Mucosa of gallbladder (tissue), 1 donor: ENCODE measurements around the gene PPHLN1. TPM values are rescaled to one million over a fixed set of nuclear protein-coding genes. Genes with fewer than 3 reads are reported as not detected.

Experiments
- DNase-seq: peaks from one replicate; pipeline ENCODE4 v3.0.0-alpha.2; 2020; ENCODE audit warnings: low spot score
- total RNA-seq: library from RNA; stranded (reverse); gene quantifications from one replicate; pipeline ENCODE4 v1.2.1, GENCODE V29; 2021
- donor health status: DM: no; HTN: no; CAD: no.

The PPHLN1 gene
- total RNA-seq, 1 donor from 2014 or later, result 40.1 TPM

DNA sequence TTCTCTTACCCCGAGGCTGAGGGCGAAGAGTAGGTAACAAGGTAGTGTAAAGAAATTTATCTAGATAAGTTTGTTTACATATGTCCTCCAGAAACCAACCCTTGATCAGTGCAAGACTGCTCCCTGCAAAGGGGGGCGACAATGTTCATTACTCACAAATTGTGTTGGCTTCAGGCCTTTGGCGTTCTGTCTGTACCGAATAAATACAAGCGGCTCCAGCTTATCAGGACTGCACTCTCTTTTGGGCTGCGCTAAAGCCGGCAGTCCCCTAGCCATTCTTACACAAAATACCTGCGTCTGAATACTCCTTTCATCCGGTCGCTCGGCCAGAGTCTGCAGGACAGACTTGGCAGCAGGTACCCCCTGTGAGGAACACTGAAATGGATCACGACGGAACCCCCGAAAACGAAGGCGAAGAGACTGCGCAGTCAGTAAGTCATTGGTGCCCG is 116.4 kb downstream of the PPHLN1 start:
- DNase-seq, result no peak

DNA sequence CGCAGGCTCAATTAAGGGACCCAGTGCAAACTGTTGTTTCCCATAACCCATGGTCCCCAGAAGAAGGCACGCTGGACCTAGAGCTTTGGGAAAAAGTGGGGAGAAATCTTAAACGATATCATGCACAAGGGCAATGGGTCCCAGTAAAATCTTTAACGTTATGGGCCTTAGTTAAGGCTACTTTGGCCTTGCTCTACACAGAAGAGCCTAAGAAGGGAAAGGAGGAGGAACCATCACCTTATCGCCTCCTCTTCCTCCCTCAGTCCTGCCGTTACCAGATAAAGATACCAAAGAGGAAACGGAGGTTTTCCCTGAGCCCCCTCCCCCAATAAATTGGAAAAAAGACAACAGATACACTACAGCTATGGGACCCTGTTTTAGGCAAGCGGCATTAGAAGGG is 116.9 kb downstream of the PPHLN1 start:
- no peak for DNase-seq

DNA sequence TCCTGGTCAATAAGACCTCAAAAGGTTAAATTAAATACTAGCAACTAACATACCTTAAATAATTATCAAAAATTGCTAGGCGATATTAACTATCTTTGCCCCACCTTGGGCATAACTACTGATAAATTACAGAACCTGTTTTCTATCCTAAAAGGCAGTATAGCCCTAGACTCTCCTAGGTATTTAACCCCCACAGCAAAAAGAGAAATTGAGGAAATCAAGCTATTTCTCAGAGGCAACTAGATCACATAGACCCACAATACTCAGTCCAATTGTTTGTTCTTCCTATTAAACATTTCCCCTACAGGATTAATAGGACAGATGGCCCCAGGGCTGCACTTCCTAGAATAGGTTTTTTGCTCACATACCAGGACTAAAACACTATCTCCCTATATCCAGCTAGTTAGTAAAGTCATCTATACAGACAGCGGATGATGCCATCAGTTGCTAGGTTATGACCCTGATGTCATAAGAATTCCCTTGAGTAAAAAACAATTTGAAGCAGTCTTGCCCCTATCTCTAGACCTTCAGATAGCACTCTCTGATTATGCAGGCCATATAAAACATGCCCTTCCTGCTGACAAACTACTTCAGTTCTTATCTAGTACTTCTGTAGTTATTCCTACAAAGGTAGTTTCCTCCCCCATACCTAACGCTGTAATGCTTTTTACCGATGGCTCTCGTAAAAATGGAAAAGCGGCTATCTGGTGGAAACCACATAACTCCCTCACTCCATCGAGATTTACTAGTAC is 118.4 kb downstream of the PPHLN1 start:
- no peak for DNase-seq

DNA sequence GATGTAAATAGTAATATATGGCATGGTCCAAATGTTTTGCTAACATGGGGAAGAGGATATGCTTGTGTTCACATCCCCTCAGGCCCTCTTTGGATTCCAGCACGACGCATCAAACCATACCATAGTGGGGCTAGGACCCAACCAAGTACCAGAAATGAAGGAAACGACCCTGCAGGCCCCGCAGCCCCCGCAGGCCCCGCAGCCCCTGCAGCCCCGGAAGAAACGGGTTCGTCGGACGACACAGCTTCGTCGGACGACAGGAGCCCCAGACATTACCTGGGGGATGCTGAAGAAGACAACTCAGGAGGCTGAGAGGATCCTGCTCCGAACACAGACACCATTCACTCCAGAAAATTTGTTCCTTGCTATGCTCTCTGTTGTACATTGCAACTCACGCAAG is 119.9 kb downstream of the PPHLN1 start:
- no peak for DNase-seq

DNA sequence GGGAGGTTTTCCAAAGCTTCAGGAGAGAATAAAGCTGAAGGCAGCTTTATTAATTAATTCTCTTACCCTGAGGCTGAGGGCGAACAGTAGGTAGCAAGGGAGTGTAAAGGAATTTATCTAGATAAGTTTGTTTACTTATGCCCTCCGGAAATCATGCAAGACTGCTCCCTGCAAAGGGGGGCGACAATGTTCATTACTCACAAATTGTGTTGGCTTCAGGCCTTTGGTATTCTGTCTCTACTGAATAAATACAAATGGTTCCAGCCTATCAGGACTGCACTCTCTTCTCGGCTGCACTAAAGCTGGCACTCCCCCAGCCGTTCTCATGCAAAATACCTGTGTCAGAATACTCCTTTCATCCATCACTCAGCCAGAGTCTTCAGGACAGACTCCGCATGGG is 120.8 kb downstream of the PPHLN1 start:
- DNase-seq, result no peak

DNA sequence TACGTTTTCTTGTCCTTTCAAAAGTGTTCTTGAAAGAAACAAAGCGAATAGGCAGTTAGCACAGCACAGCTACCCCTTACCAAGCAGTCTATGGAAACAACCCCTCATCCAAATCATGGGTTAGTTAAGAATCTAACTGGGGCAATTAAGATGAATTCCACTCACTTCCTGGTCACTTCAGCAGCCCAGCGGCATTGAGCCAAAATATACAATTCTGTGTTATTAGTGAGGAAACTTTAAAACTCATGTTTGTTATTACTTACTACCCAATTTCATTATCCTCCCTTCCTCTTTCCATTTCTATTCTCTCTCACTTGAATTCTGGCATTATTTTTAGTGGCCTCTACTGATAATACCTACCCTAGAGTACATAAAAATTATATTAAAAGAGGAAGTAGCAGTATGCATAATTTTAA is 121.4 kb downstream of the PPHLN1 start:
- no peak for DNase-seq

DNA sequence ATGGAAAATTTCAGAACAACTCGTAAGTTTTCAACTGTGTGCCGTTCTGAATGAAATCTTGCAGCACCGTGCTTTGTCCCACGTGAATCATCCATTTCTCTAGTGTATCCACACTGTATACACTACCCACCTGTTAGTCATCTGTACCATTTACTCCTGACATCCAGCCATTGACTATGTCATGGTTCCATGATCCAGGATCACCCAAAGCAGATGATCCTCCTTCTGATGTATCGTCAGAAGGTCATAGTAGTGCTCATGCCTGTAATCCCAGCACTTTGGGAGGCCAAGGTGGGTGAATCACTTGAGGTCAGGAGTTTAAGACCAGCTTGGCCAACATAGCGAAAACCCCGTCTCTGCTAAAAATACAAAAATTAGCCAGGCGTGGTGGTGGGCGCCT is 122.9 kb downstream of the PPHLN1 start:
- DNase-seq, result no peak

DNA sequence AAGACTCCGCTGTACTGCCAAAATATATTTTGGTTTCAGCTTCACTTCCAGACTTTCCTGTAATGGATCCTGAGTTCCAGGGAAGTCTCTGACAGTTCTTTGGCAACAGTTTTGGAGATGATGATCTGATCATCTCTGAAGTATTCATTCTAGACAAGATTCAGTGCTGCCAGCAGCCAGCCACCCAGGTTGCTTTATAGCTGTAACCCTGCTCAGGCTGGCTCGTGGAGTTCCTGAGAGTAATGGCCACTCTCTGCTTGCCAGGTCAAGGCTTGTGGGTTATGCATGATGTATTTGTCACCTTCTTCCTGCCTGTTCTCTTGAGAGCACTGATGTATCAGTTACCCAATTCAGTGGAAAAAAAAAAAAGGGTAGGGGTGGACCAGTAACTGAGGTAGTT is 124.3 kb downstream of the PPHLN1 start:
- DNase-seq, result no peak

DNA sequence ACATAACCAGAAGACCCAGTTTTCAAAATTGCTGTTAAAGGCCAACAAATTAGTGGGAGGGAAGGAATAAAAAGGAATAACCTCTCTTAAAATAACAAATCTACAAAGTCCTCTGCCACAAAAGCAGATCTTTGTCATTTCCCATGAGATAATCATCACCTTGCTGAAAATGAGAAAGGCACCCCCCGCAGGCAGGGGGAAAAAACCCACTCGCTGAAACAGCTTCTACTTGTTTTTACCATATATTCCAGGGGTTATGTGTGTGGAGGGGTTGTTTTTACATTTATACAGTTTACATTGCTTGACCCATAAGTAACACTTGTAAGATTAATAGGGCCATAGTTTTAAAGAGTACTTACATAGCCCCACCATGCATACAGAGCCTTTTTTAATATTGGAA is 132.6 kb downstream of the PPHLN1 start:
- DNase-seq, result no peak

DNA sequence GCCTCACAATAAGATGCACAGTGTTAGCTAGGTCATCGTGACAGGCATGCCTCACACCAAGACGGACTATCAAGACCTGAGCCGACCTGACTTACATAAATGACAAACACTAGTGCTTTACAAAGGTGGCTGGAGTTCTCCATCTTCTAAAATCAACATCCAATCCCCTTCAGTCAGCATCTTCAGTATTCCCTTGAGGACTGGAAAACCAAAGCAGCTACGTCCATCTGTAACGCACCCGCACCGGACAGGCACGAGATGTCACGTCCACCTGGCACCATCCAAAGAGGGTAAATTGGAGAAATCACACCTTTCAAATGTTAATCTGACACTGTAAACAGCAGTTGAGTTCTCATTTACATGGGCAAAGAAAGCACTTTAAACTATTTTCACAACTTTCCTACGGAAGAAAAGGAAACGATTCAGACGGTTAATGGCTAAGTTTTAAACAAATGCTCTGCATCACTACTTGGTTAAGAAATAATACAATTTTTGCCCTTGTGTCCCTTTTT is 133.4 kb downstream of the PPHLN1 start:
- no peak for DNase-seq

DNA sequence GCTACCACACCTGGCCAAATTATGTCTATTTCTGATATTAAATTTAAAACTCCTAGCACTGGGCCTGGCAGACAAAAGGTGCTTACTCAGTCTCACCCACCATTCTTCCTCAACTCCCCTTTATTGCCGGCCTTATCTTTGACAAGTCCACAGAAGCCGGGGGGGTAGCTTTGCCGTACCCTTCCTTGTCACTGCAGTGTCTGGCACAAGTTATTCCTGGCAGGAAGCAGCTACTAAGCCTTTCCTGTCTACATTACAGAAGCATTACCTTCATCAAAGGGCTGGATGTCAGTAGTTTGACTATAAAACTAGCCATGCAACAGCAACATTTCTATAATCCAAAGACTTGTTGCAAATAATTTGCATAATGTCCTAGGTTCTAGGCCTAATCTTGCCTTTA is 136.5 kb downstream of the PPHLN1 start:
- no peak for DNase-seq

DNA sequence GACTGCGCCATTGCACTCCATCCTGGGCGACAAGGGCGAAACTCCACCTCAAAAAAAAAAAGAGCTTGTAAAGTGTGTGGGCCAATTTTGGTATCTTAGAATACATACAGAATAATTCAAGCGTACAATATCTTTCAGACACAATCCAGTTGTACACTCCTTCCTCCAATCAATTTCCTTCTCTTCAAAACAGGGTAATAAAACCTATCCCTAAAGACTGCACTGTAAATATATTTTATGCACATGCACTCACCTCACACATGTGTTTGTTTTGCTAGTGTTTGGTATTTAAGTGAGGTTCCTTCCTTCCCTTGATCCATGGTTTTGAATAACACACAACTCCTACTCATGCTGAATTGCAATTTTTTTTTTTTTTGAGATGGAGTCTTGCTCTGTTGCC is 137.7 kb downstream of the PPHLN1 start:
- no peak for DNase-seq

DNA sequence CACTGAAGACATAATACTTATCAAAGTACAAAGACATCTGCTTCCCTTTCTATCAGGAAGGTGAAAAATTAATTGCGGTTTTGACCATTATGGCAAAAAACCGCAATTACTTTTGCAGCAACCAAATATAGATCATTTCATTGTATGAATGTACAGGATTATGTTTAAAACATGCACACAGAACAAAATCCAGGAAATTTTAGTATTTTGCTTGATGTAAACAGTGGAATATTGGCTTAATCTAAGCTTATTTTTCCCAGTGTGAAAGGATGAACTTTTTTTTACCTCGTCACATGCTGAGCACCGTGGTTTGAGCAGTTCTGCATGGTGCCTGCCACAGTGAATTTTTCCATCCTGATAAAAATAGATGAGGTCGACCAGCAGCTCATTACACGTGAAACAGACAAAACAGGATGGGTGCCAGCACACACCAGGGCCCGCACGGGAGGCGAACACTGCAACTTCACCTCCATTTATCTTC is 142.4 kb downstream of the PPHLN1 start:
- DNase-seq, result peak; percentile 25

DNA sequence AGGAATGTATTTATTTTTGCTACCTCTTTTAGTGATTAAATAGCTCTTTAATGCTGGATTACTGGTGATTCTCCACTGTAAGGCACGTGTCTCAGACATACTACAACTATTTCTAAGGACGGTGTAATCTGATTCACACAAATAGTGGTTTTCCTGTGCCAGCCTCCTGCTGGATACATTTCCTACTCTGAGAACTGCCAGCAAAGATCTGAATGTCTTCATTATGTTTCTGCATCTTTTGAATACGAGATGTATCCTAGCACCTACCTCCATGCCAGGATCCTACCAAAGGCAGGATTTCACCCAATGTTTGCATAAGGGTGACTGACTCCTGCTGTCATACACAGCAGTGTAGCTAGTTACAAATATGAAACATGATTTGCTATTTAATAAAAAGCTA is 143.0 kb downstream of the PPHLN1 start:
- no peak for DNase-seq

DNA sequence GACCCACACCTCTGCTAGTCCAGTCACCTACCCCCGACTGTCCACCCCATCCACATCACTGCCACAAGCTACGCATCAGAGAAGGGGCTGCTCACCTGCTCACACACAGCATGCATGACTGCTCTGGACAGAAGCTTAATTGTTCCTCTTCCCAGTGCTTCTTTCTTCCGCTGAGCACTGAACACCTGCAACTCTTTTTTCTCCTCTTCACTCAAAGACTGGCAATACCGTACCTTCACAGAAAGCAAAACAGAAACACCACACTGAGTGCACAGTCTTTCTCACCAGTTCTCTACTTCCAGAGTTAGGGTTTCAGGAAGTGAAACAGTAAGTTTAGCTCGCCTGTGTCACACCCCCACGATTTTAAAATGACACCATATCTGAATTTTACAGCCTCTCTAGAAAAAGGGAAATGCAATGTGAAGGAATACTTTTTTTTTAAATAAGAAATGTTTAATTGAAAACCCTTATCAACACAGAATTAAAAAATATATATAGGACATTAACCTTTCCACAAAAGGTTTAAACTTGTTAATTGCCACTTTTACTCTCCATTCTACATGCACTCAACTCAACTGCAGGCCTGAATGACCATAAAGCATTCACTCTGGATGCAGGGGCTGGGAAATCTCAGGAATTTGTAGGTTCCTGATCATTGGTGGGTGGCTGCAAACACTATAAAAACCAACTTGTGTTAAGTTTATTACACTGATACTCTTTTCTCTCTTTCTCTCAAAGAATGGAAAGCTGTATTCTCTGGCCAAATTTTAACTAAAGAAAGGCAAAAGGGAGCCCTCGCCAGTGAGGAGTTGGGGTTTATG is 143.6 kb downstream of the PPHLN1 start:
- DNase-seq, result no peak

DNA sequence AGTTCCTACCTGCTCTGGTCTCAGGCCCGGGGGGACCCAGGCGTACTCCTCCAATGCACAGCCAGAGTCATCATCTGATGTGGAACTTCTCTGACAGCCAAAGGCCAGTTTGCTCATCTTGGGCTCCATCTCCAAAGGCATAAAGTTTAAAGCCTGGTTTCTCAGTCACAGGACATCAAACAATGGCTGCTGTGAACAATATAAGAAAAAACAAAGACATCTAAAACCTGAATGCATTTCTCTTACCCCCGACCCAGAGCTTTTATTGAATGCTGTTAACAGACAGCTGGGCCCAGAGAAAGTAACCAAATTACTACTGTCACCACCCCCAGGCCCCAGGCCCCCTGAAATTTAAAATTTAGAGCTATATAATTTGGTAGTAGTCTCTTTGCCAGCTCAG is 146.4 kb downstream of the PPHLN1 start:
- no peak for DNase-seq

DNA sequence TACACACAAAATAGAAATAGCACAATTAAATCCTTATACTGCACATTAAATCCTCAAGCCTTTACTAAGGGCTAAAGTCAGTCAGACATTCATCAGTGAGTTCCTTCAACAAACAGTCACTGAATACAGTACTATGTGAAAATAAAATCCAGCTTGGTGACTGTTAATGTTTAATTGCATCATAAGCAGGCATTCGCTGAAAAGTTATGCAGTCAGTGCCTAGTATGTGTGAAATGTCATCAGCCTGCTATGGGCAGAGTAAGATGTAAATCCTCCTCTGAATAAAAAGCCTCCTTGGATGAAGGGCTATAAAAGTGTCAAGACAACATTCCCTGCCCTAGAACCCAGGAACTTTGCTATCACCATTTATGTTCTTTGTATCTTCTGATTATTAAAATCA is 147.2 kb downstream of the PPHLN1 start:
- DNase-seq, result no peak

DNA sequence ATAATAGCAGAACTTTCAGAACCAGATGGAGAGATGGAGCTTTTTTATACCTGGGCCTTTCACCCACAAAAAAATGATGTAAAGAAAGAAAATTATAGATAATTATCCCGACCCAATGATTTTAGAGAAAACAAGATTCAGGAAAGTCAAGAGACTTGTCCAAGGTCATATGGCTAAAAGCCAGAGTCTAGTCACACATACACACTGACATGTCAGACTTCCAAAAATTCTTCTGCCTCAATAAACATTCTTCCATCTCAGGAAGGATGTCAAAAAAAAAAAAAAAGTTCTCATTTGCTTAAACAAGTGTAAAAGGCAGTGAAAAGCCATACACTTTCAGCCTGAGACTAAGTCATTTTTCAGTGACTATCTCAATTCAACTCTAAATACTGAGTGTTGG is 147.6 kb downstream of the PPHLN1 start:
- DNase-seq, result no peak

DNA sequence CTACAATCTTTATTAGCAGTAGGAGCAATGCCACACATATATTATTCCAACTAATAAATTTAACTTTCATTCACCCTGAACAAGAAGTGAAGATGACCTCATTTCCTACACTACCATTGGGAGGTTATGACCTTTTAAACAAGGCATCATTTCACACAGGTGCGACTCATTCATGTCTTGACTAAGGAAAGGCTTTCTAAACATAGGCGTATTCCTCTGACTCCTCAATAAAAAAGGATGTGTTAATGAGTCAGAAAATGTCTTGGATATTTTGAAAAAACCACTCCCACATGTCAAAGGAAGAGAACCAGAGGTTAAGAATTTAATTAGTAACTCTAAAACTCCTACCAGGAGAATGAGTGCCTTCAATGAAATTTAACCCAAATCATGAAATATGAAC is 148.4 kb downstream of the PPHLN1 start:
- no peak for DNase-seq

DNA sequence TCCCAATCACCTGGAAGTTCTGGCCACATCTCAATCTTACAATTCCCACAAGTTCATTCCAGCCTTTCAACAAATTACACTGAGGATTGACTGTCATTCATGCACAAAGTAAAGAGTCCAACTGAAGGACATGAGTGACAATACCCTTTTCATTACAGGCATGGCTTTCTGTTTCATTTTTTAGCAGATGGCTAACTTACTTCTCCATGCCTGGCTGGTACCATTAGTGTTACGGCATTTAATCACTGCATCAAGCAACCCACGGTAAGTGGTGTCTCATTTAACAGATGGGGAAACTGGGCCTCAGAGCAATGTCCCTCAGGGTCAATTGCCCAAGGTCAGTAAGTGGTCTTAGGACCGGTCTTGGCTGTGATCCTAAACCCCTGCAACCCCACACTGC is 149.1 kb downstream of the PPHLN1 start:
- no peak for DNase-seq

DNA sequence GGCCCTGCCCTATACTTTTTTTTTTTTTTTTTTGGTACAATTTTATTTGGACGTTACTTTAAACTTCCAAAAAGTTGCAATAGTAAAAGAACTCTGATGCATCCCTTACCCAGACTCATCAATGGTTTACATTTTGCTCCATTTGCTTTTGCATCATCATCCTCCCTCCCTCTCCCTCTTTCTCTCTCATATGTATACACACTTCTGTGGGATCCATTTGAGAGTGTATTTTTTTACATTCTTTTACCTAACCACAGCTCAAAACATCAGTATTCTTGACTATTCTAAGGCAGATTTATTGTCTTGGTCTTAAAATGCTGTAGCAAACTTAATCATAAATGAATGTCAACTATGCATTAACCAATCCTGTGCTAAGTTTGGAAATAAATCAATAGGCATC is 152.0 kb downstream of the PPHLN1 start:
- no peak for DNase-seq

DNA sequence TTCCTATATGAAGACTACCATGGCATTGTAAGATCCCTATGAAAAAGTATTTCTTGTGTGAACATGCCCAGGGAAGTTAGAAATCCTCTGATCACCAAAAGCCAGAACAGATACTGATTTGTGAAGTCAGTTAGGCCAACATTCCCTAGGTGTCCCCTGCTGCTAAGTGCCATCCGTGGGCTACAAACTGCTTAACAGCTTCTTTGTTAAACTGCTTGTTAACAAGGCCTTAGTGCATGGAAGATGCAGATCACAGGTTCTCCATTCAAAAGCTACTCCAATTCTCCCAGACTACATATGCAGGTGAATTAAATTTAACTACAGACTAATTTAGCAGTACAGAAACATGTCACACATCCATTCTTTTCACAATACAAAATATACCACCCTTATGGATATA is 155.4 kb downstream of the PPHLN1 start:
- DNase-seq, result no peak
